PC-3 (cell line): Measurements from ENCODE around the gene TMEM213. TPM values are rescaled to one million over a fixed set of nuclear protein-coding genes. Genes with fewer than 3 reads are reported as not detected.

Experiments
- ATAC-seq: fragments of 200-7000 bp; cut with Tn5 transposase; 2 replicates; pipeline ENCODE4 v1.9.1; 2020; ENCODE audit warnings: mild to moderate bottlenecking, moderate library complexity
- BruUV-seq: library from RNA; stranded (reverse); fragments of 400-500 nt; replicated peaks from 2 replicates; lab custom pipeline; 2021; lab: Mats Ljungman, UMichigan
- CTCF ChIA-PET: fragments of 300-600 bp; sonication (Branson Sonifier 250); formaldehyde crosslinking; loops from one replicate; lab custom pipeline; 2022; ENCODE audit warnings: antibody characterized with exemption; lab: Charles Lee
- POLR2A ChIA-PET: fragments of 300-600 bp; sonication (Branson Sonifier 250); formaldehyde crosslinking; loops from one replicate; lab custom pipeline; 2022; ENCODE audit warnings: antibody characterized with exemption; ENCODE audit not compliant: unreplicated experiment; lab: Charles Lee
- DNase-seq: peaks from one replicate; pipeline ENCODE4 v3.0.0-alpha.2; 2015
- H2AFZ ChIP-seq: fragments of 300-600 bp; sonication (generic); 2 replicates; pipeline ENCODE4 v1.6.0; 2016; ENCODE audit warnings: antibody characterized with exemption, low read length
- H3F3A ChIP-seq: fragments of 300-600 bp; sonication (generic); one replicate; pipeline ENCODE4 v1.6.0; 2017; ENCODE audit warnings: antibody characterized with exemption, low read length, control low read depth, mild to moderate bottlenecking; ENCODE audit not compliant: unreplicated experiment
- H3K27ac ChIP-seq: fragments of 300-600 bp; sonication (generic); 2 replicates; pipeline ENCODE4 v1.5.1; 2016; ENCODE audit warnings: mild to moderate bottlenecking, low read length
- H3K27me3 ChIP-seq: fragments of 300-600 bp; sonication (generic); 2 replicates; pipeline ENCODE4 v1.6.1; 2016; ENCODE audit warnings: low read length, mixed read lengths
- H3K36me3 ChIP-seq: fragments of 300-600 bp; sonication (generic); 2 replicates; pipeline ENCODE4 v1.6.1; 2016; ENCODE audit warnings: low read depth, mixed run types, low read length, mixed read lengths
- H3K4me1 ChIP-seq: fragments of 300-600 bp; sonication (generic); 2 replicates; pipeline ENCODE4 v1.5.1; 2016; ENCODE audit warnings: low read length; ENCODE audit not compliant: insufficient read depth
- H3K4me2 ChIP-seq: fragments of 300-600 bp; sonication (generic); 2 replicates; pipeline ENCODE4 v1.6.0; 2016; ENCODE audit warnings: low read length
- H3K4me3 ChIP-seq: fragments of 300-600 bp; sonication (generic); 2 replicates; pipeline ENCODE4 v1.5.1; 2016; ENCODE audit warnings: mild to moderate bottlenecking, low read length, mixed read lengths
- H3K79me2 ChIP-seq: fragments of 300-600 bp; sonication (generic); 2 replicates; pipeline ENCODE4 v1.6.1; 2017; ENCODE audit warnings: low read length, mixed read lengths
- H3K9ac ChIP-seq: fragments of 300-600 bp; sonication (generic); 2 replicates; pipeline ENCODE4 v1.6.0; 2016; ENCODE audit warnings: mild to moderate bottlenecking, low read length
- H3K9me2 ChIP-seq: fragments of 300-600 bp; sonication (generic); replicated peaks from 2 replicates; pipeline ENCODE4 v1.6.1; 2016; ENCODE audit warnings: mixed run types, low read length, mixed read lengths
- H3K9me3 ChIP-seq: fragments of 300-600 bp; sonication (generic); 2 replicates; pipeline ENCODE4 v1.6.1; 2016; ENCODE audit warnings: low read length, mixed read lengths
- H4K20me1 ChIP-seq: fragments of 300-600 bp; sonication (generic); 2 replicates; pipeline ENCODE4 v1.6.1; 2016; ENCODE audit warnings: low read length, mixed read lengths
- EZH2 ChIP-seq: fragments of 300-600 bp; sonication (generic); IDR thresholded peaks from one replicate; pipeline ENCODE4 v1.6.1; 2017; ENCODE audit warnings: antibody characterized with exemption, mild to moderate bottlenecking, low read length; ENCODE audit not compliant: unreplicated experiment
- intact Hi-C: fragments of 100-400 bp; cut with micrococcal nuclease; formaldehyde crosslinking; loops from 2 replicates; pipeline ENCODE4 v1.9.0; 2023
- total RNA-seq: library from RNA; depleted of rRNA; stranded (reverse); fragments of >200 nt; gene quantifications from 2 replicates; pipeline ENCODE4 v1.2.3, GENCODE V29; 2014
- TF ChIP-seq, protein P1 (sequence below): fragments of 300-600 bp; sonication (generic); conservative IDR thresholded peaks from 2 replicates; pipeline ENCODE4 v1.5.1; 2017; ENCODE audit warnings: antibody characterized with exemption, low read depth, mild to moderate bottlenecking, low read length

The TMEM213 gene
- total RNA-seq, 1 experiment from 2014 or later = not detected

DNA sequence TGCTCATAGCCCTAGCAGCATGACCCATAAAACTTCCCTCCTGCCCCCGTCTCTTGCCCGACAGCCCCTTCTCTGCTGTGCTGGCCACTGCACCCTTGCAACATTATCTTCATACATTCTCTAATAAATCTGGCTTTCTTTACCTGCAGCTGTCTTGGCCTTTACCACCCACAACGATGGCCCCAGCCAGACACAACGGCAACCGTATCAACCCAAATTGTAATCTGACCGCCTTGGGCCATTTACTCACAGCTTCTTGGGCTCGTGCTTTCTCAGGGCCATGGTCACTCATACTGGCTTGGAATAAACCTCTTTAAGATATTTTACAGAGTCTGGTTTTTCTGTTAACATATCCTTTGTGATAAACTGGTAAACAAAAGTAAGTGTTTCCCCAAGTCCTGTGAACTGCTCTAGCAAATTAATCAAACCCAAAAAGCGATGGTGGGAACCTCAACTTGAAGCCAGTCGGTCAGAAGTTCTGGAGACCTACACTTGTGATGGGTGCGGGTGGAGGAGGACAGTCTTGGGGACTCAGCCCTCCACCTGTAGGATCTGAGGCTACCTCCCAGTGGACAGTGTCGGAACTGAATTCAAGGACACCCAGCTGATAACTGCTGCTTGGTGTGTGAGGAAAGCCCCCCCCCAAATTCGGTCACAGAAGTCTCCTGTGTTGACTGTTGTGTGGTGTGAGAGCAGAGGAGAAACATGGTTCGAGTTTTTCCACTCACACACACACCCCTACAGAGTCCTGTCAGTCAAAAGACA is 87.8 kb downstream of the TMEM213 start:
- no peak overlapping the region for H3K4me3 ChIP-seq
- ChIA-PET CTCF (interaction anchor here (1.1 to 1.2 kb wide), 8 partner anchors 8 to 146 kb away, joined by 3 to 16 read pairs (median 6); no protein-coding TSS in a partner anchor), POLR2A (no interaction called here)
- peak overlapping the region; percentile 43 for H3K27ac ChIP-seq
- DNase-seq (peak; percentile 34), ATAC-seq (no peak)
- H2AFZ ChIP-seq = no peak overlapping the region
- peaks cover 6% of the 10 kb centered on the region; the same call in 1 of the 2 replicates for H3K36me3 ChIP-seq
- TF ChIP-seq EZH2 = no peak
- TF ChIP-seq, protein P1, sequence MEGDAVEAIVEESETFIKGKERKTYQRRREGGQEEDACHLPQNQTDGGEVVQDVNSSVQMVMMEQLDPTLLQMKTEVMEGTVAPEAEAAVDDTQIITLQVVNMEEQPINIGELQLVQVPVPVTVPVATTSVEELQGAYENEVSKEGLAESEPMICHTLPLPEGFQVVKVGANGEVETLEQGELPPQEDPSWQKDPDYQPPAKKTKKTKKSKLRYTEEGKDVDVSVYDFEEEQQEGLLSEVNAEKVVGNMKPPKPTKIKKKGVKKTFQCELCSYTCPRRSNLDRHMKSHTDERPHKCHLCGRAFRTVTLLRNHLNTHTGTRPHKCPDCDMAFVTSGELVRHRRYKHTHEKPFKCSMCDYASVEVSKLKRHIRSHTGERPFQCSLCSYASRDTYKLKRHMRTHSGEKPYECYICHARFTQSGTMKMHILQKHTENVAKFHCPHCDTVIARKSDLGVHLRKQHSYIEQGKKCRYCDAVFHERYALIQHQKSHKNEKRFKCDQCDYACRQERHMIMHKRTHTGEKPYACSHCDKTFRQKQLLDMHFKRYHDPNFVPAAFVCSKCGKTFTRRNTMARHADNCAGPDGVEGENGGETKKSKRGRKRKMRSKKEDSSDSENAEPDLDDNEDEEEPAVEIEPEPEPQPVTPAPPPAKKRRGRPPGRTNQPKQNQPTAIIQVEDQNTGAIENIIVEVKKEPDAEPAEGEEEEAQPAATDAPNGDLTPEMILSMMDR = peak; percentile 36; the same call in 1 of the 2 replicates
- no peaks in the 10 kb centered on the region for H3K9me2 ChIP-seq
- peaks cover 11% of the 10 kb centered on the region for H3K79me2 ChIP-seq
- H3F3A ChIP-seq = peaks cover 9% of the 10 kb centered on the region
- no TSS peak for BruUV-seq
- peak overlapping the region; percentile 46; the same call in 1 of the 2 replicates for H3K9ac ChIP-seq
- no peak overlapping the region for H3K4me2 ChIP-seq
- H4K20me1 ChIP-seq = no peaks in the 10 kb centered on the region
- H3K9me3 ChIP-seq = no peaks in the 10 kb centered on the region
- peaks cover 25% of the 10 kb centered on the region for H3K4me1 ChIP-seq
- H3K27me3 ChIP-seq = no peaks in the 10 kb centered on the region
- intact Hi-C loops = loop anchor here (2.0 kb wide), 1 partner anchor 189 kb away; no protein-coding TSS in a partner anchor

DNA sequence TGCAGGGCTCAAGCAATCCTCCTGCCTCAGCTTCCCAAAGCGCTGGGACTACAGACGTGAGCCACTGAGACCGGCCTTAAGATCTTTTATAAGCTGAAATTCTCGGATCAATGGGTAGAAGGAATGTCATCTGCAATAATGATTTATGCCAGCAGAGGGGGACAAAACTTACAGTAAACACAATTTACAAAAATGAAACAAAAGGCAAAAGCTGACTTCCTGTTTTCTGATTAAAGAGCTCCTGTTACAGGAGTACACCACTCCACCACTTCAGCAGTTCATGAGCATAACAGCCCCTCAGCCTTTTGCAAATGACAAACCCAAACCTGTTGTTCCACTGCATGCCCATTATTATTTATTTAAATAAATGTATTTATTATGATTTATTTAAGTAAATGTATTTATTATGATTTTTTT is 88.7 kb downstream of the TMEM213 start:
- Histone ChIP-seq H3K9ac (peak overlapping the region; percentile 46; the same call in 1 of the 2 replicates), H3K27ac (peak overlapping the region; percentile 43), H3K36me3 (peaks cover 3% of the 10 kb centered on the region; the same call in 1 of the 2 replicates), H3K79me2 (peaks cover 11% of the 10 kb centered on the region), H3K4me3 (no peak overlapping the region), H3K27me3 (no peaks in the 10 kb centered on the region), H3K4me2 (no peak overlapping the region), H3K9me3 (no peaks in the 10 kb centered on the region), H3K4me1 (peaks cover 33% of the 10 kb centered on the region), H2AFZ (no peak overlapping the region), H3K9me2 (no peaks in the 10 kb centered on the region), H4K20me1 (no peaks in the 10 kb centered on the region), H3F3A (peaks cover 11% of the 10 kb centered on the region)
- TF ChIP-seq, protein P1 = peak; percentile 69
- TF ChIP-seq EZH2 = no peak
- peak; percentile 2; the same call in 1 of the 2 replicates for ATAC-seq
- POLR2A ChIA-PET = interaction anchor here (0.6 to 1.0 kb wide), 5 partner anchors 14 to 95 kb away, joined by 3 to 10 read pairs (median 3); no protein-coding TSS in a partner anchor
- intact Hi-C loops = loop anchor here (2.0 kb wide), 1 partner anchor 188 kb away; no protein-coding TSS in a partner anchor
- no TSS peak for BruUV-seq
- CTCF ChIA-PET = interaction anchor here (0.6 to 1.2 kb wide), 14 partner anchors 9 to 189 kb away, joined by 3 to 16 read pairs (median 6); partner anchors contain the start of gene KIAA1549
- DNase-seq = peak; percentile 88
